GM18873 (cell line): ENCODE results near the gene CACNA1C.

Source experiments
- ATAC-seq: cut with Tn5 transposase; IDR thresholded peaks from one replicate; pipeline ENCODE4 v1.9.1; 2021; ENCODE audit warnings: mild to moderate bottlenecking, moderate library complexity, moderate number of reproducible peaks; ENCODE audit not compliant: unreplicated experiment, low FRiP score

The CACNA1C gene

GRCh38 chr12:2373307-2373706 is 320.5 kb downstream of the CACNA1C start:
- no peak for ATAC-seq

- ATAC-seq: no peak
Measured at GRCh38 chr12:2374092-2374906, 321.5 kb downstream of the CACNA1C start.

GRCh38 chr12:2375871-2376270 is 323.1 kb downstream of the CACNA1C start:
- no peak for ATAC-seq

GRCh38 chr12:2376908-2377657 is 324.3 kb downstream of the CACNA1C start:
- no peak for ATAC-seq

GRCh38 chr12:2378835-2379330 is 326.1 kb downstream of the CACNA1C start:
- no peak for ATAC-seq

GRCh38 chr12:2380946-2381345 is 328.2 kb downstream of the CACNA1C start:
- ATAC-seq: no peak

GRCh38 chr12:2382370-2383155 is 329.8 kb downstream of the CACNA1C start:
- ATAC-seq: no peak

- ATAC-seq: no peak
Measured at GRCh38 chr12:2383325-2384028, 330.7 kb downstream of the CACNA1C start.

- ATAC-seq: no peak
Measured at GRCh38 chr12:2384029-2384386, 331.2 kb downstream of the CACNA1C start.

- no peak for ATAC-seq
Measured at GRCh38 chr12:2384533-2385351, 332.0 kb downstream of the CACNA1C start.

GRCh38 chr12:2385529-2385928 is 332.7 kb downstream of the CACNA1C start:
- ATAC-seq: no peak

- ATAC-seq: no peak
Measured at GRCh38 chr12:2386566-2386965, 333.8 kb downstream of the CACNA1C start.

GRCh38 chr12:2387103-2387834 is 334.5 kb downstream of the CACNA1C start:
- ATAC-seq: peak; percentile 62

- no peak for ATAC-seq
Measured at GRCh38 chr12:2389079-2389790, 336.4 kb downstream of the CACNA1C start.

- no peak for ATAC-seq
Measured at GRCh38 chr12:2390133-2390532, 337.3 kb downstream of the CACNA1C start.

GRCh38 chr12:2390850-2391390 is 338.1 kb downstream of the CACNA1C start:
- no peak for ATAC-seq

- ATAC-seq: no peak
Measured at GRCh38 chr12:2391740-2392331, 339.0 kb downstream of the CACNA1C start.
